ENCODE results near the gene MTHFD2.

MTHFD2 gene

DNA sequence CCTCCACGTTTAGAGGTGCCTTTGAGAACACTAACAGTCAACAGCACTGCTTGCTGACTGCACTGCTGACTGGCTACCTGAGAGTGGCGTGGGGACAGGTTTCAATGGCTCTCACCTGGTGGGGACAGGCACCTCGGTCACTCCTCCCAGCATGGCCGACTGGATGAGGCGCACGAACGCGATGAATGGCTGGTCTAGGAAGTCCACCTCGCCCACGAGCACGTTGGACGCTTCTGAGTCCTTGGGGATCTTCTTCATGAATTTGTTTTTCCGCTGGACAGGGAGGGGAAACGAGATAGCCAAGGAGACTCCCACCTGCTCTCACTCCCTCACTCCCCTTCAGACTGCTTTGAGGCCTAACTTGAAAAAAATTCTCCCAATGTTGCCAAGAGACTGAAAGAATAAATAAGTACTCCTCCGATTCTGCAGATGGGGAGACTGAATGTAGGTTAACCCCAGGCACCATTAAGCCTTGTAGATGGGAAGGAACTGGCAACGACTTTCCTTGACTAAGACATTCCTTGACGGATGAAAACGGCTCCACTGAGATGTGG is 57.3 kb downstream of the MTHFD2 start:
- H3K79me2 ChIP-seq (ENCODE audit: control insufficient read depth, low read length) = no peaks in the 10 kb centered on the region
- H4K20me1 ChIP-seq (ENCODE audit: control insufficient read depth, insufficient read depth, low read depth, low read length) = no peaks in the 10 kb centered on the region
- TF ChIP-seq EZH2phosphoT487 (IDR thresholded peaks at IDR 0.05; ENCODE audit: borderline replicate concordance, low read length) = no peak
- TF ChIP-seq, protein P1, sequence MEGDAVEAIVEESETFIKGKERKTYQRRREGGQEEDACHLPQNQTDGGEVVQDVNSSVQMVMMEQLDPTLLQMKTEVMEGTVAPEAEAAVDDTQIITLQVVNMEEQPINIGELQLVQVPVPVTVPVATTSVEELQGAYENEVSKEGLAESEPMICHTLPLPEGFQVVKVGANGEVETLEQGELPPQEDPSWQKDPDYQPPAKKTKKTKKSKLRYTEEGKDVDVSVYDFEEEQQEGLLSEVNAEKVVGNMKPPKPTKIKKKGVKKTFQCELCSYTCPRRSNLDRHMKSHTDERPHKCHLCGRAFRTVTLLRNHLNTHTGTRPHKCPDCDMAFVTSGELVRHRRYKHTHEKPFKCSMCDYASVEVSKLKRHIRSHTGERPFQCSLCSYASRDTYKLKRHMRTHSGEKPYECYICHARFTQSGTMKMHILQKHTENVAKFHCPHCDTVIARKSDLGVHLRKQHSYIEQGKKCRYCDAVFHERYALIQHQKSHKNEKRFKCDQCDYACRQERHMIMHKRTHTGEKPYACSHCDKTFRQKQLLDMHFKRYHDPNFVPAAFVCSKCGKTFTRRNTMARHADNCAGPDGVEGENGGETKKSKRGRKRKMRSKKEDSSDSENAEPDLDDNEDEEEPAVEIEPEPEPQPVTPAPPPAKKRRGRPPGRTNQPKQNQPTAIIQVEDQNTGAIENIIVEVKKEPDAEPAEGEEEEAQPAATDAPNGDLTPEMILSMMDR (IDR thresholded peaks at IDR 0.05; ENCODE audit: low read depth, low read length, poor library complexity, severe bottlenecking) = no peak
- H3F3A ChIP-seq (ENCODE audit: control insufficient read depth, insufficient read depth) = no peaks in the 10 kb centered on the region
- H3K27ac ChIP-seq (ENCODE audit: low read depth, low read length) = no peak overlapping the region
- H3K36me3 ChIP-seq (ENCODE audit: control insufficient read depth, low read length) = no peaks in the 10 kb centered on the region
- 0 out of 2 replicates have a peak, but pooled peaks cover 5% of the 10 kb centered on the region for H3K27me3 ChIP-seq (ENCODE audit: control insufficient read depth, low read length)
- no peaks in the 10 kb centered on the region for H3K9me3 ChIP-seq (ENCODE audit: control insufficient read depth, insufficient read depth, low read length)
- no peaks in the 10 kb centered on the region for H3K4me1 ChIP-seq (ENCODE audit: control insufficient read depth, low read length)
- H3K4me3 ChIP-seq (ENCODE audit: low read length) = no peak overlapping the region
- no peak overlapping the region for H3K4me2 ChIP-seq (ENCODE audit: low read length)
- no peaks in the 10 kb centered on the region for H3K9me2 ChIP-seq (replicated peaks; ENCODE audit: control insufficient read depth, low read length)

DNA sequence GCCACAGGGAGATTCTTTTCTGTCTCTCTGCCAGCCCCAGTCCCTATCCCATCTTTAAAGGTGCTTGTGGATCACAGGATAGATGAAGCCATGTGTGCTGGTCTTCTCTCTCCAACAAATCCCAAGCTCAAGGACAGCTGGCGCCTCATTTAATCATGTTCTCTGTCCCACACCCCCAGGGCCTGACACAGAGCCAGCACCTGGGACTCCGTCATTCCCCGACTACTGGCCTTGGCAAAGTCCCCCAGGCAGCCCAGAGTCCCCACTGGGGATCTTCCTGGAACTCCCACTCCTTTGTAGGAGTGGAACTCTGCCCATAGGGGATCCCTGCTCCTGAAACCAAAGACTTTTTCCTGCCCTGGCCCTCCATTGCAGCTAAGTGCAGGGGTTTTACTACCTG is 60.8 kb downstream of the MTHFD2 start:
- no peaks in the 10 kb centered on the region for H3K4me1 ChIP-seq (ENCODE audit: control insufficient read depth, low read length)
- H3K27me3 ChIP-seq (ENCODE audit: control insufficient read depth, low read length) = 0 out of 2 replicates have a peak, but pooled peaks cover 5% of the 10 kb centered on the region
- H3F3A ChIP-seq (ENCODE audit: control insufficient read depth, insufficient read depth) = no peaks in the 10 kb centered on the region
- no peak for TF ChIP-seq EZH2phosphoT487 (IDR thresholded peaks at IDR 0.05; ENCODE audit: borderline replicate concordance, low read length)
- TF ChIP-seq, protein P1 (IDR thresholded peaks at IDR 0.05; ENCODE audit: low read depth, low read length, poor library complexity, severe bottlenecking) = no peak
- no peak overlapping the region for H3K27ac ChIP-seq (ENCODE audit: low read depth, low read length)
- no peaks in the 10 kb centered on the region for H4K20me1 ChIP-seq (ENCODE audit: control insufficient read depth, insufficient read depth, low read depth, low read length)
- H3K4me2 ChIP-seq (ENCODE audit: low read length) = no peak overlapping the region
- H3K36me3 ChIP-seq (ENCODE audit: control insufficient read depth, low read length) = no peaks in the 10 kb centered on the region
- H3K9me3 ChIP-seq (ENCODE audit: control insufficient read depth, insufficient read depth, low read length) = no peaks in the 10 kb centered on the region
- no peak overlapping the region for H3K4me3 ChIP-seq (ENCODE audit: low read length)
- H3K79me2 ChIP-seq (ENCODE audit: control insufficient read depth, low read length) = no peaks in the 10 kb centered on the region
- H3K9me2 ChIP-seq (replicated peaks; ENCODE audit: control insufficient read depth, low read length) = no peaks in the 10 kb centered on the region

DNA sequence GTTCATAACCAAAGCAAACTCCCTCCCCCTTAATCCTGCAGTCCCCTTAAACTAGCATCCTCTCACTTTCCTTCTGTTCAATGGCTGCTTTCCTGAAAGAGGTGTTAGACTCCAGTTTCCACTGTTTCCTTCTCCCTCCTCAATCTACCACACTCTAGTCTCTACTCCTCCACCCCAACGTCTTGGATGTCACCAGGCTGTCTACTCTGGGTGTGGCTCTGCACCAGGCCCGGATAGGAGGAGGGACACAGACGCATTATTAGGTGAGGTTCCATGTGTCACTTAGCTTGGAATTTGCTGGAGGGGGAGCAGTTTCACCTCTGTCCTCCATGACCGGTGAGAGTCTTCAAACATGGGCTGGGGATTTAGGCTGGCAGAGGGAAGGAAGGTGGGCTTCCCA is 61.3 kb downstream of the MTHFD2 start:
- no peaks in the 10 kb centered on the region for H3K9me3 ChIP-seq (ENCODE audit: control insufficient read depth, insufficient read depth, low read length)
- no peaks in the 10 kb centered on the region for H3K79me2 ChIP-seq (ENCODE audit: control insufficient read depth, low read length)
- H3K36me3 ChIP-seq (ENCODE audit: control insufficient read depth, low read length) = no peaks in the 10 kb centered on the region
- H3K9me2 ChIP-seq (replicated peaks; ENCODE audit: control insufficient read depth, low read length) = no peaks in the 10 kb centered on the region
- H4K20me1 ChIP-seq (ENCODE audit: control insufficient read depth, insufficient read depth, low read depth, low read length) = no peaks in the 10 kb centered on the region
- H3K4me3 ChIP-seq (ENCODE audit: low read length) = no peak overlapping the region
- no peak overlapping the region for H3K27ac ChIP-seq (ENCODE audit: low read depth, low read length)
- 0 out of 2 replicates have a peak, but pooled peaks cover 5% of the 10 kb centered on the region for H3K27me3 ChIP-seq (ENCODE audit: control insufficient read depth, low read length)
- no peak overlapping the region for H3K4me2 ChIP-seq (ENCODE audit: low read length)
- H3K4me1 ChIP-seq (ENCODE audit: control insufficient read depth, low read length) = no peaks in the 10 kb centered on the region
- H3F3A ChIP-seq (ENCODE audit: control insufficient read depth, insufficient read depth) = no peaks in the 10 kb centered on the region
- no peak for TF ChIP-seq EZH2phosphoT487 (IDR thresholded peaks at IDR 0.05; ENCODE audit: borderline replicate concordance, low read length)
- TF ChIP-seq, protein P1 (IDR thresholded peaks at IDR 0.05; ENCODE audit: low read depth, low read length, poor library complexity, severe bottlenecking) = no peak

Data from DOHH2 (cell line).